AG08396 (cell line): ENCODE measurements around the gene CFAP61.
"Not testable (repeated sequence)": the region's sequence is repeated elsewhere in the genome, so short reads cannot be mapped to it uniquely, and the experiment has no call there.

ENCODE experiments used
- DNase-seq: peaks from one replicate; pipeline ENCODE4 v3.0.0; 2012; ENCODE audit warnings: low spot score, mixed read lengths

The CFAP61 gene

GRCh38 chr20:20231528-20232298 lies 179.4 kb downstream of the CFAP61 start:
- no peak for DNase-seq

GRCh38 chr20:20233041-20233514 lies 180.7 kb downstream of the CFAP61 start:
- no peak for DNase-seq

GRCh38 chr20:20235681-20236080 lies 183.3 kb downstream of the CFAP61 start:
- no peak for DNase-seq

GRCh38 chr20:20237093-20237959 lies 185.0 kb downstream of the CFAP61 start:
- DNase-seq: peak; percentile 68

- no peak for DNase-seq
Measured at GRCh38 chr20:20241976-20242375, 189.6 kb downstream of the CFAP61 start.

- not testable (repeated sequence) for DNase-seq
Measured at GRCh38 chr20:20244384-20244783, 192.1 kb downstream of the CFAP61 start.

GRCh38 chr20:20246996-20247633 lies 194.8 kb downstream of the CFAP61 start:
- no peak for DNase-seq

- no peak for DNase-seq
Measured at GRCh38 chr20:20248620-20249200, 196.4 kb downstream of the CFAP61 start.

- no peak for DNase-seq
Measured at GRCh38 chr20:20251317-20251716, 199.0 kb downstream of the CFAP61 start.

GRCh38 chr20:20251836-20252235 lies 199.5 kb downstream of the CFAP61 start:
- DNase-seq: no peak

GRCh38 chr20:20253039-20253743 lies 200.9 kb downstream of the CFAP61 start:
- DNase-seq: no peak

- no peak for DNase-seq
Measured at GRCh38 chr20:20253744-20254330, 201.5 kb downstream of the CFAP61 start.

- DNase-seq: no peak
Measured at GRCh38 chr20:20255099-20255498, 202.8 kb downstream of the CFAP61 start.

- no peak for DNase-seq
Measured at GRCh38 chr20:20259533-20259932, 207.2 kb downstream of the CFAP61 start.

GRCh38 chr20:20261159-20261558 lies 208.8 kb downstream of the CFAP61 start:
- no peak for DNase-seq

- DNase-seq: no peak
Measured at GRCh38 chr20:20265210-20265609, 212.9 kb downstream of the CFAP61 start.

- DNase-seq: no peak
Measured at GRCh38 chr20:20266552-20266951, 214.2 kb downstream of the CFAP61 start.

GRCh38 chr20:20267685-20268370 lies 215.5 kb downstream of the CFAP61 start:
- no peak for DNase-seq

- no peak for DNase-seq
Measured at GRCh38 chr20:20271271-20271670, 218.9 kb downstream of the CFAP61 start.

GRCh38 chr20:20272686-20273085 lies 220.4 kb downstream of the CFAP61 start:
- DNase-seq: no peak

- no peak for DNase-seq
Measured at GRCh38 chr20:20273286-20273685, 221.0 kb downstream of the CFAP61 start.
